Measurements from ENCODE around the gene HCST. TPM values are rescaled to one million over a fixed set of nuclear protein-coding genes. Genes with fewer than 3 reads are reported as not detected.
A peak's percentile ranks its signal among the peaks of the same experiment; 100 is the strongest.

HCST gene
- total RNA-seq, 1 donor from 2014 or later, result not detected

DNA sequence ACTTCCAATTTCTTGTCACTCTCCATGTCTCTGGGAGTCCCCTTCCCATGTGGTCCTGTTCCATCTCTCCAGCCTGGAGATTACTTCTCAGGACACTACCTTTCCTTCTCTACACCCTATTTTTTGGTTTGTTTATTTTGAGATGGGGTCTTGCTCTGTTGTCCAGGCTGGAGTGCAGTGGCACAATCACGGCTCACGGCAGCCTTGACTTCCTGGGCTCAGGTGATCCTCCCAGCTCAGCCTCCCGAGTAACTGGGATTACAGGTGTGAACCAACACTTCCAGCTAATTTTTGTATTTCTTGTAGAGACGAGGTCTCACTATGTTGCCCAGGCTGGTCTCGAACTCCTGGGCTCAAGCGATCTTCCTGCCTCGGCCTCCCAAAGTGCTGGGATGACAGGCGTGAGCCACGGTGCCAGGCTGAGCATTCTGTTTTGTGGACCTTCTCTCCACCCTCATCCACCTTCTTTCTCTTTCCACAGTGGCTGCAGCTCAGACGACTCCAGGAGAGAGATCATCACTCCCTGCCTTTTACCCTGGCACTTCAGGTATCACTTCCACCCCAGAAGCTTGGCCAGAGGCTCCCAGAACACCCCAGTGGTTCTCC, 644 bp downstream of the HCST start:
- H3K4me1 Mint-ChIP-seq, result peaks cover 6% of the 10 kb centered on the region
- no peak overlapping the region for H3K27ac Mint-ChIP-seq (ENCODE audit: unreplicated experiment)
- peak overlapping the region; percentile 74 for H3K4me3 Mint-ChIP-seq
- TF ChIP-seq, protein P1, sequence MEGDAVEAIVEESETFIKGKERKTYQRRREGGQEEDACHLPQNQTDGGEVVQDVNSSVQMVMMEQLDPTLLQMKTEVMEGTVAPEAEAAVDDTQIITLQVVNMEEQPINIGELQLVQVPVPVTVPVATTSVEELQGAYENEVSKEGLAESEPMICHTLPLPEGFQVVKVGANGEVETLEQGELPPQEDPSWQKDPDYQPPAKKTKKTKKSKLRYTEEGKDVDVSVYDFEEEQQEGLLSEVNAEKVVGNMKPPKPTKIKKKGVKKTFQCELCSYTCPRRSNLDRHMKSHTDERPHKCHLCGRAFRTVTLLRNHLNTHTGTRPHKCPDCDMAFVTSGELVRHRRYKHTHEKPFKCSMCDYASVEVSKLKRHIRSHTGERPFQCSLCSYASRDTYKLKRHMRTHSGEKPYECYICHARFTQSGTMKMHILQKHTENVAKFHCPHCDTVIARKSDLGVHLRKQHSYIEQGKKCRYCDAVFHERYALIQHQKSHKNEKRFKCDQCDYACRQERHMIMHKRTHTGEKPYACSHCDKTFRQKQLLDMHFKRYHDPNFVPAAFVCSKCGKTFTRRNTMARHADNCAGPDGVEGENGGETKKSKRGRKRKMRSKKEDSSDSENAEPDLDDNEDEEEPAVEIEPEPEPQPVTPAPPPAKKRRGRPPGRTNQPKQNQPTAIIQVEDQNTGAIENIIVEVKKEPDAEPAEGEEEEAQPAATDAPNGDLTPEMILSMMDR (conservative IDR thresholded peaks at IDR 0.05), result no peak
- peaks cover 53% of the 10 kb centered on the region for H3K27me3 Mint-ChIP-seq (ENCODE audit: low read depth)
- H3K9me3 Mint-ChIP-seq, result no peaks in the 10 kb centered on the region
- no peaks in the 10 kb centered on the region for H3K36me3 Mint-ChIP-seq (ENCODE audit: low read depth)
- no peak for DNase-seq (ENCODE audit: low read depth, low spot score)

DNA sequence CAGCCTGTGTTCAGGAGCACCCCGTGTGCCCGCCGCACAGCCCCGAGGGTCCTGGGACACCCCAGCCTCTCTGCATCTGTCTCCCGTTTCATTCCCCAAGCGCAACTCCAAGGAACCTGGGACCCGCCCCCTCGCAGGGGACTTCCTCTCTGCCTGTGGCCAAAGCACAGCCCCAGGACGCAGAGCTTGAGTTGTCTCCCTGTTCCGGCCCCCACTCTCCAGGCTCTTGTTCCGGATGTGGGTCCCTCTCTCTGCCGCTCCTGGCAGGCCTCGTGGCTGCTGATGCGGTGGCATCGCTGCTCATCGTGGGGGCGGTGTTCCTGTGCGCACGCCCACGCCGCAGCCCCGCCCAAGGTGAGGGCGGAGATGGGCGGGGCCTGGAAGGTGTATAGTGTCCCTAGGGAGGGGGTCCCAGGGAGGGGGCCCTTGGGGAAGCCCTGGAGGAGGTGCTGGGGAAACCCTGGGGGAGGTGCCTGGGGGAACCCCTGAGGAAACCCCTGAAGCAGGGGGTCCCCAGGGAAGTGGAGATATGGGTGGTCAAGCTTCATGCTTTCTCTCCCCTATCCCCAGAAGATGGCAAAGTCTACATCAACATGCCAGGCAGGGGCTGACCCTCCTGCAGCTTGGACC, 1.3 kb downstream of the HCST start:
- DNase-seq (ENCODE audit: low read depth, low spot score), result no peak
- H3K36me3 Mint-ChIP-seq (ENCODE audit: low read depth), result no peaks in the 10 kb centered on the region
- H3K9me3 Mint-ChIP-seq, result no peaks in the 10 kb centered on the region
- peaks cover 49% of the 10 kb centered on the region for H3K27me3 Mint-ChIP-seq (ENCODE audit: low read depth)
- peaks cover 6% of the 10 kb centered on the region for H3K4me1 Mint-ChIP-seq
- H3K27ac Mint-ChIP-seq (ENCODE audit: unreplicated experiment), result no peak overlapping the region
- TF ChIP-seq, protein P1 (conservative IDR thresholded peaks at IDR 0.05), result no peak
- H3K4me3 Mint-ChIP-seq, result peak overlapping the region; percentile 74

DNA sequence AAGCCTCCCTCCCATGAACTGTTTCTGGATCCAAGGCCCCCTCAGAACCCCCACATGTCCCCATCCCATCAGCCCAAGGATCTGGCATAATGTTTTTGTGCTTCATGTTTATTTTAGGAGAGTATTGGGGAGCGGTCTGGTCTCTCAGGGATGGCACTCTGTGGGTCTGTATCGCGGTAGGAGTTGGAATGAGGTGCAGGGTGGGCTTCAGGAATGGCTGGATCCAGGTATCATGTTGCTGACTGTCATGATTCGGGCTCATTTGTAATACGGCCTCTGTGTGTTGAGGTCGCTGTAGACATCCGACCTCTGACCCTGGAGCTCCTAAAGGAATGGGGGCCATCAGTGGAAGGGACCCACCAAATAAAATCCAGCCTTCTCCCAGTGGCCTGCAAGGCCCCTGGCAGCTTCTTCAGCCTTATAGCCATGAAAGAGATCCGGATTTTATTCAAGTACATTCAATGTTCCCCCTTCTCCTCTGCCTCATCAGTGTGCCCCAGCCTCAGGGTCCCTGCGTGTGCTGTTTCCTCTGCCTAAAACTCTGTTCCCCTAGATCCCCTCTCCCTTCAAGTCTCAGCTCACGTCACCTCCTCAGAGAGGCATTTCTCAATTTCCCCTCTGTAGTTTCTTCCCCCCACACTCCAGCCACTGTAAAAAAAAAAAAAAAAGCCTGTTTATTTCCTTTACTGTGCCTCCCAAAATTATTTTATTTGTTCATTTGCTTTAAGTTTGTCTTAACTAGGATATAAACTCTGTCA, 2.2 kb downstream of the HCST start:
- DNase-seq (ENCODE audit: low read depth, low spot score), result no peak
- no peaks in the 10 kb centered on the region for H3K9me3 Mint-ChIP-seq
- no peak overlapping the region for H3K27ac Mint-ChIP-seq (ENCODE audit: unreplicated experiment)
- H3K27me3 Mint-ChIP-seq (ENCODE audit: low read depth), result peaks cover 45% of the 10 kb centered on the region
- H3K36me3 Mint-ChIP-seq (ENCODE audit: low read depth), result no peaks in the 10 kb centered on the region
- H3K4me3 Mint-ChIP-seq, result peak overlapping the region; percentile 35
- peaks cover 6% of the 10 kb centered on the region for H3K4me1 Mint-ChIP-seq
- TF ChIP-seq, protein P1 (conservative IDR thresholded peaks at IDR 0.05), result no peak

GRCh38 chr19:35905178-35905727, 2.9 kb downstream of the HCST start:
- DNase-seq (ENCODE audit: low read depth, low spot score), result no peak
- TF ChIP-seq, protein P1 (conservative IDR thresholded peaks at IDR 0.05), result no peak

DNA sequence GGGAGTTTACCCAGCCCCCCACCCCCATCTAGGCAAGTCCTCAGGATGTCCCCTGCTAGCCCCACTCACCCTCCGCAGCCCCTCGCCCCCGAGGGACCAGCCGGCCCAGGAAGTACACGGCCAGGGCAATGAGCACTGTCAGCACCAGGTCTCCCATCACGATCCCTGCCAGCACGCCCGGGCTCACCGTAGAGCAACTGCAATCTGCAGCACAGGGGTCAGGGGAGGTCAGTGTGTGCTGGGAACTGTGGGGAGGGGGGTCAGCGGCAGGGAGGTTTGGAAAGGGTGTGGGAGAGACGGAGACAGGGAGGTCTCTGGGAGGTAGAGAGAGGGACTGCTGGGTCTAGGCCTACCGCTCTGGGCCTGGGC, 5.0 kb downstream of the HCST start:
- TF ChIP-seq, protein P1 (conservative IDR thresholded peaks at IDR 0.05), result no peak
- no peak for DNase-seq (ENCODE audit: low read depth, low spot score)
- Mint-ChIP-seq H3K27me3 (ENCODE audit: low read depth) (peaks cover 30% of the 10 kb centered on the region), H3K27ac (ENCODE audit: unreplicated experiment) (no peak overlapping the region), H3K36me3 (ENCODE audit: low read depth) (no peaks in the 10 kb centered on the region), H3K4me1 (peaks cover 6% of the 10 kb centered on the region), H3K4me3 (no peak overlapping the region), H3K9me3 (no peaks in the 10 kb centered on the region)

More at GRCh38 chr19:35905178-35905727, 2.9 kb downstream of the HCST start:
- Mint-ChIP-seq H3K27me3 (ENCODE audit: low read depth) (peaks cover 44% of the 10 kb centered on the region), H3K4me1 (peaks cover 6% of the 10 kb centered on the region), H3K27ac (ENCODE audit: unreplicated experiment) (no peak overlapping the region), H3K9me3 (no peaks in the 10 kb centered on the region), H3K4me3 (peak overlapping the region; percentile 35), H3K36me3 (ENCODE audit: low read depth) (no peaks in the 10 kb centered on the region)

All from neural crest cell (in vitro differentiated cells).